ENCODE results near the gene ZMYND15. TPM values are rescaled to one million over a fixed set of nuclear protein-coding genes. Genes with fewer than 3 reads are reported as not detected.

The ZMYND15 gene
- total RNA-seq, 1 donor = not detected

GRCh38 chr17:4735876-4736651 lies 3.6 kb upstream of the ZMYND15 start:
- DNase-seq (ENCODE audit: low read depth) = peak; percentile 5
- H3K4me3 ChIP-seq (ENCODE audit: low read depth, low read length) = no peak overlapping the region

GRCh38 chr17:4738136-4739121 lies 1.2 kb upstream of the ZMYND15 start:
- H3K4me3 ChIP-seq (ENCODE audit: low read depth, low read length) = peak overlapping the region; percentile 71
- DNase-seq (ENCODE audit: low read depth) = no peak
- TF ChIP-seq CTCF (IDR thresholded peaks at IDR 0.05; ENCODE audit: insufficient read depth, low read depth, low read length) = no peak

More at GRCh38 chr17:4735876-4736651, 3.6 kb upstream of the ZMYND15 start:
- no peak for TF ChIP-seq CTCF (IDR thresholded peaks at IDR 0.05; ENCODE audit: insufficient read depth, low read depth, low read length)

- no peak for DNase-seq (ENCODE audit: low read depth)
- H3K4me3 ChIP-seq (ENCODE audit: low read depth, low read length) = peak overlapping the region; percentile 71
- no peak for TF ChIP-seq CTCF (IDR thresholded peaks at IDR 0.05; ENCODE audit: insufficient read depth, low read depth, low read length)
Observed at GRCh38 chr17:4740025-4740351, 355 bp downstream of the ZMYND15 start.

- no peak for TF ChIP-seq CTCF (IDR thresholded peaks at IDR 0.05; ENCODE audit: insufficient read depth, low read depth, low read length)
- no peak overlapping the region for H3K4me3 ChIP-seq (ENCODE audit: low read depth, low read length)
- no peak for DNase-seq (ENCODE audit: low read depth)
Observed at GRCh38 chr17:4740584-4740983, 951 bp downstream of the ZMYND15 start.

- TF ChIP-seq CTCF (IDR thresholded peaks at IDR 0.05; ENCODE audit: insufficient read depth, low read depth, low read length) = no peak
- DNase-seq (ENCODE audit: low read depth) = no peak
- no peak overlapping the region for H3K4me3 ChIP-seq (ENCODE audit: low read depth, low read length)
Observed at GRCh38 chr17:4741544-4741943, 1.9 kb downstream of the ZMYND15 start.

- TF ChIP-seq CTCF (IDR thresholded peaks at IDR 0.05; ENCODE audit: insufficient read depth, low read depth, low read length) = no peak
- no peak overlapping the region for H3K4me3 ChIP-seq (ENCODE audit: low read depth, low read length)
- DNase-seq (ENCODE audit: low read depth) = no peak
Observed at GRCh38 chr17:4742133-4742532, 2.5 kb downstream of the ZMYND15 start.

All from fibroblast of villous mesenchyme (primary cell).